Adipocyte (in vitro differentiated cells): ENCODE data around the gene SH3BP4.
A peak's percentile ranks its signal among the peaks of the same experiment; 100 is the strongest.

ENCODE experiments used
- DNase-seq: peaks from one replicate; pipeline ENCODE4 v3.0.0-alpha.2; 2015; ENCODE audit warnings: low read depth
- H3K27me3 ChIP-seq: replicated peaks from 2 replicates; pipeline ENCODE4 v1.7.0; 2013; ENCODE audit warnings: mild to moderate bottlenecking, low read length, moderate library complexity; ENCODE audit not compliant: control insufficient read depth, insufficient read depth
- H3K36me3 ChIP-seq: 2 replicates; pipeline ENCODE4 v1.7.0; 2013; ENCODE audit warnings: low read length, mild to moderate bottlenecking, moderate library complexity; ENCODE audit not compliant: control insufficient read depth, insufficient read depth, severe bottlenecking
- H3K4me1 ChIP-seq: 2 replicates; pipeline ENCODE4 v1.7.0; 2013; ENCODE audit warnings: mild to moderate bottlenecking, low read length, moderate library complexity; ENCODE audit not compliant: control insufficient read depth, insufficient read depth
- H3K4me3 ChIP-seq: 2 replicates; pipeline ENCODE4 v1.7.0; 2013; ENCODE audit warnings: mild to moderate bottlenecking, low read length, moderate library complexity
- H3K9ac ChIP-seq: 2 replicates; pipeline ENCODE4 v1.7.0; 2013; ENCODE audit warnings: mild to moderate bottlenecking, low read length, moderate library complexity
- H3K9me3 ChIP-seq: 2 replicates; pipeline ENCODE4 v1.7.0; 2013; ENCODE audit warnings: mild to moderate bottlenecking, low read length, moderate library complexity; ENCODE audit not compliant: control insufficient read depth

Gene SH3BP4

GRCh38 chr2:234951664-234952269 lies at the start of gene SH3BP4:
SH3BP4 (plus strand) TSS chr2:234952017; CDS start chr2:235035003, 82,986 bp downstream.
- no peaks in the 10 kb centered on the region for H3K9me3 ChIP-seq
- peak within 1 kb of the TSS; percentile 93 for H3K4me3 ChIP-seq
- H3K36me3 ChIP-seq, result peaks cover 6% of the 10 kb centered on the region
- no peaks in the 10 kb centered on the region for H3K27me3 ChIP-seq
- peaks cover 24% of the 10 kb centered on the region for H3K4me1 ChIP-seq
- peak within 1 kb of the TSS; percentile 97 for H3K9ac ChIP-seq
- peak; percentile 94 for DNase-seq

- Histone ChIP-seq H3K36me3 (no peaks in the 10 kb centered on the region), H3K9ac (no peak overlapping the region), H3K4me1 (no peaks in the 10 kb centered on the region), H3K27me3 (no peaks in the 10 kb centered on the region), H3K9me3 (no peaks in the 10 kb centered on the region), H3K4me3 (no peak overlapping the region)
- DNase-seq, result no peak
Measured at GRCh38 chr2:234904785-234905184, 47.0 kb upstream of the SH3BP4 start.

- no peak for DNase-seq
- Histone ChIP-seq H3K36me3 (no peaks in the 10 kb centered on the region), H3K27me3 (no peaks in the 10 kb centered on the region), H3K4me1 (no peaks in the 10 kb centered on the region), H3K9me3 (no peaks in the 10 kb centered on the region), H3K9ac (no peak overlapping the region), H3K4me3 (no peak overlapping the region)
Measured at GRCh38 chr2:234905547-234906265, 46.1 kb upstream of the SH3BP4 start.

- Histone ChIP-seq H3K4me3 (no peak overlapping the region), H3K4me1 (no peaks in the 10 kb centered on the region), H3K9ac (no peak overlapping the region), H3K9me3 (no peaks in the 10 kb centered on the region), H3K36me3 (no peaks in the 10 kb centered on the region), H3K27me3 (no peaks in the 10 kb centered on the region)
- DNase-seq, result no peak
Measured at GRCh38 chr2:234910186-234910679, 41.6 kb upstream of the SH3BP4 start.

- H3K9me3 ChIP-seq, result no peaks in the 10 kb centered on the region
- no peak overlapping the region for H3K4me3 ChIP-seq
- peak; percentile 68 for DNase-seq
- no peaks in the 10 kb centered on the region for H3K36me3 ChIP-seq
- H3K27me3 ChIP-seq, result no peaks in the 10 kb centered on the region
- no peaks in the 10 kb centered on the region for H3K4me1 ChIP-seq
- no peak overlapping the region for H3K9ac ChIP-seq
Measured at GRCh38 chr2:234911271-234911670, 40.5 kb upstream of the SH3BP4 start.

- Histone ChIP-seq H3K4me1 (no peaks in the 10 kb centered on the region), H3K27me3 (no peaks in the 10 kb centered on the region), H3K36me3 (no peaks in the 10 kb centered on the region), H3K9ac (no peak overlapping the region), H3K9me3 (no peaks in the 10 kb centered on the region), H3K4me3 (no peak overlapping the region)
- DNase-seq, result no peak
Measured at GRCh38 chr2:234912437-234912836, 39.4 kb upstream of the SH3BP4 start.

GRCh38 chr2:234913208-234913626 lies 38.6 kb upstream of the SH3BP4 start:
- Histone ChIP-seq H3K27me3 (no peaks in the 10 kb centered on the region), H3K9ac (no peak overlapping the region), H3K9me3 (no peaks in the 10 kb centered on the region), H3K36me3 (no peaks in the 10 kb centered on the region), H3K4me1 (no peaks in the 10 kb centered on the region), H3K4me3 (no peak overlapping the region)
- DNase-seq, result no peak

- peaks cover 3% of the 10 kb centered on the region for H3K4me1 ChIP-seq
Measured at GRCh38 chr2:234914371-234915154, 37.3 kb upstream of the SH3BP4 start.

GRCh38 chr2:234916674-234917073 lies 35.1 kb upstream of the SH3BP4 start:
- no peak overlapping the region for H3K4me3 ChIP-seq
- no peak overlapping the region for H3K9ac ChIP-seq
- H3K4me1 ChIP-seq, result peaks cover 5% of the 10 kb centered on the region
- no peaks in the 10 kb centered on the region for H3K9me3 ChIP-seq
- no peak for DNase-seq
- no peaks in the 10 kb centered on the region for H3K27me3 ChIP-seq
- H3K36me3 ChIP-seq, result no peaks in the 10 kb centered on the region

More at GRCh38 chr2:234914371-234915154, 37.3 kb upstream of the SH3BP4 start:
- DNase-seq, result no peak
- Histone ChIP-seq H3K27me3 (no peaks in the 10 kb centered on the region), H3K9ac (no peak overlapping the region), H3K9me3 (no peaks in the 10 kb centered on the region), H3K36me3 (no peaks in the 10 kb centered on the region), H3K4me3 (no peak overlapping the region)

GRCh38 chr2:234917211-234917975 lies 34.4 kb upstream of the SH3BP4 start:
- no peak for DNase-seq

More at GRCh38 chr2:234917211-234917975, 34.4 kb upstream of the SH3BP4 start:
- Histone ChIP-seq H3K4me3 (no peak overlapping the region), H3K9ac (no peak overlapping the region), H3K36me3 (no peaks in the 10 kb centered on the region), H3K9me3 (no peaks in the 10 kb centered on the region), H3K4me1 (peaks cover 5% of the 10 kb centered on the region), H3K27me3 (no peaks in the 10 kb centered on the region)
